ENCODE data around the gene CCDC51. TPM values are rescaled to one million over a fixed set of nuclear protein-coding genes. Genes with fewer than 3 reads are reported as not detected.

CCDC51 gene
- total and polyA plus RNA-seq, 2 donors (not counting 1 experiment from before 2014, with no cell fraction given): 5.0 to 5.9 TPM

- H3K27ac Mint-ChIP-seq: no peak overlapping the region
- TF ChIP-seq EZH2 (IDR thresholded peaks at IDR 0.05; ENCODE audit: borderline replicate concordance, insufficient read depth, low read depth, low read length, poor library complexity, severe bottlenecking): no peak
- no peak for TF ChIP-seq CTCF (IDR thresholded peaks at IDR 0.05)
- H3K27me3 Mint-ChIP-seq: no peaks in the 10 kb centered on the region
- Histone ChIP-seq H3K79me2 (ENCODE audit: control insufficient read depth, insufficient read depth, low read length) (peaks cover 15% of the 10 kb centered on the region), H3K4me3 (ENCODE audit: control extremely low read depth in 1 of 5, extremely low read depth in 1 of 5, insufficient read depth in 1 of 5, low read depth in 2 of 5, low read length in 4 of 5) (no peak overlapping the region), H3K36me3 (replicated peaks in 1 of 2; ENCODE audit: control extremely low read depth in 1 of 2, control insufficient read depth in 1 of 2, extremely low read depth in 1 of 2, insufficient read depth in 2 of 2, low read length in 1 of 2) (peaks cover 0 to 16% of the 10 kb centered on the region in 2 experiments), H3K27ac (ENCODE audit: low read length in 2 of 2) (no peak overlapping the region), H3K4me1 (ENCODE audit: control insufficient read depth in 2 of 2, insufficient read depth in 2 of 2, low read length in 2 of 2) (peaks cover 12 to 13% of the 10 kb centered on the region in 2 donors), H3K9me3 (ENCODE audit: control extremely low read depth in 1 of 3, control insufficient read depth in 2 of 3, insufficient read depth in 1 of 3, low read length in 2 of 3) (peaks cover 0 to 3% (median 0%) of the 10 kb centered on the region in 3 donors), H3K4me2 (replicated peaks; ENCODE audit: low read depth, low read length, poor library complexity, severe bottlenecking) (no peak overlapping the region), H3K27me3 (replicated peaks in 1 of 4; ENCODE audit: control extremely low read depth in 1 of 4, control insufficient read depth in 3 of 4, insufficient read depth in 4 of 4, low read length in 3 of 4) (peaks cover 0 to 4% (median under 1%) of the 10 kb centered on the region in 4 experiments), H4K20me1 (ENCODE audit: control insufficient read depth, insufficient read depth, low read length, poor library complexity, severe bottlenecking) (no peaks in the 10 kb centered on the region), H2AFZ (ENCODE audit: insufficient read depth, low read depth, low read length, poor library complexity, severe bottlenecking) (no peak overlapping the region), H3K9ac (ENCODE audit: low read length) (no peak overlapping the region)
- CTCF ChIA-PET: interaction anchor here (0.5 to 13.4 kb wide), 11 partner anchors 11 to 185 kb away, joined by 3 to 330 read pairs (median 3); partner anchors contain the start of genes ATRIP and PFKFB4
- ATAC-seq (ENCODE audit: low read depth) (no peak), DNase-seq (no peak)
- H3K4me3 Mint-ChIP-seq: no peak overlapping the region
- intact Hi-C loops (cut with micrococcal nuclease): no loop called here
- POLR2A ChIA-PET: no interaction called here
- peaks cover 14% of the 10 kb centered on the region for H3K4me1 Mint-ChIP-seq
- WGBS (ENCODE audit: insufficient coverage): 97% methylated on average over 9 of the region's 12 CpGs
- H3K9me3 Mint-ChIP-seq (ENCODE audit: insufficient read depth): no peaks in the 10 kb centered on the region
These were observed 6.3 kb downstream of the CCDC51 start for GRCh38 chr3:48433472-48434118.

All from B cell (primary cell).